ENCODE measurements around the gene DAPP1. TPM values are rescaled to one million over a fixed set of nuclear protein-coding genes. Genes with fewer than 3 reads are reported as not detected.
"Not testable (repeated sequence)": the region's sequence is repeated elsewhere in the genome, so short reads cannot be mapped to it uniquely, and the experiment has no call there.

Gene DAPP1
- total RNA-seq, 1 experiment from 2014 or later, result 102 TPM

GRCh38 chr4:99827454-99827853 is 10.8 kb downstream of the DAPP1 start:
- Histone ChIP-seq H3K79me2 (ENCODE audit: low read length) (peaks cover 98% of the 10 kb centered on the region), H3K9me2 (replicated peaks; ENCODE audit: insufficient read depth, low read length) (no peaks in the 10 kb centered on the region), H3K4me2 (ENCODE audit: low read depth, low read length, poor library complexity, severe bottlenecking) (no peak overlapping the region), H3K4me1 (ENCODE audit: low read length) (peaks cover 47% of the 10 kb centered on the region), H3K27me3 (ENCODE audit: low read length) (no peaks in the 10 kb centered on the region), H3K27ac (ENCODE audit: low read length) (no peak overlapping the region), H3K36me3 (ENCODE audit: insufficient read depth, low read length) (peaks cover 3% of the 10 kb centered on the region; the same call in 1 of the 2 replicates), H2AFZ (ENCODE audit: low read length) (no peak overlapping the region), H3K9me3 (ENCODE audit: low read length) (no peaks in the 10 kb centered on the region), H3K4me3 (ENCODE audit: low read length) (no peak overlapping the region), H4K20me1 (ENCODE audit: insufficient read depth, low read depth, low read length) (no peaks in the 10 kb centered on the region), H3K9ac (ENCODE audit: low read length) (no peak overlapping the region)
- DNase-seq, result no peak

GRCh38 chr4:99827857-99828256 is 11.2 kb downstream of the DAPP1 start:
- H3K27me3 ChIP-seq (ENCODE audit: low read length), result no peaks in the 10 kb centered on the region
- H3K36me3 ChIP-seq (ENCODE audit: insufficient read depth, low read length), result peaks cover 3% of the 10 kb centered on the region; the same call in 1 of the 2 replicates
- no peak overlapping the region for H3K9ac ChIP-seq (ENCODE audit: low read length)

GRCh38 chr4:99828477-99828876 is 11.8 kb downstream of the DAPP1 start:
- Histone ChIP-seq H3K79me2 (ENCODE audit: low read length) (peaks cover 98% of the 10 kb centered on the region), H3K4me2 (ENCODE audit: low read depth, low read length, poor library complexity, severe bottlenecking) (no peak overlapping the region), H3K4me1 (ENCODE audit: low read length) (peaks cover 39% of the 10 kb centered on the region), H3K9me2 (replicated peaks; ENCODE audit: insufficient read depth, low read length) (no peaks in the 10 kb centered on the region), H3K27me3 (ENCODE audit: low read length) (no peaks in the 10 kb centered on the region), H3K9me3 (ENCODE audit: low read length) (no peaks in the 10 kb centered on the region), H2AFZ (ENCODE audit: low read length) (no peak overlapping the region), H3K36me3 (ENCODE audit: insufficient read depth, low read length) (peaks cover 3% of the 10 kb centered on the region; the same call in 1 of the 2 replicates), H3K27ac (ENCODE audit: low read length) (no peak overlapping the region), H3K9ac (ENCODE audit: low read length) (no peak overlapping the region), H4K20me1 (ENCODE audit: insufficient read depth, low read depth, low read length) (no peaks in the 10 kb centered on the region), H3K4me3 (ENCODE audit: low read length) (no peak overlapping the region)
- no peak for DNase-seq

More at GRCh38 chr4:99827857-99828256, 11.2 kb downstream of the DAPP1 start:
- H3K27ac ChIP-seq (ENCODE audit: low read length), result no peak overlapping the region
- H3K4me2 ChIP-seq (ENCODE audit: low read depth, low read length, poor library complexity, severe bottlenecking), result no peak overlapping the region
- no peak for DNase-seq
- H2AFZ ChIP-seq (ENCODE audit: low read length), result no peak overlapping the region
- H4K20me1 ChIP-seq (ENCODE audit: insufficient read depth, low read depth, low read length), result no peaks in the 10 kb centered on the region
- no peaks in the 10 kb centered on the region for H3K9me3 ChIP-seq (ENCODE audit: low read length)
- H3K79me2 ChIP-seq (ENCODE audit: low read length), result peaks cover 98% of the 10 kb centered on the region
- H3K4me3 ChIP-seq (ENCODE audit: low read length), result no peak overlapping the region
- no peaks in the 10 kb centered on the region for H3K9me2 ChIP-seq (replicated peaks; ENCODE audit: insufficient read depth, low read length)
- H3K4me1 ChIP-seq (ENCODE audit: low read length), result peaks cover 43% of the 10 kb centered on the region

GRCh38 chr4:99830051-99830450 is 13.4 kb downstream of the DAPP1 start:
- not testable (repeated sequence) for H3K4me3 ChIP-seq (ENCODE audit: low read length); H3K4me2 ChIP-seq (ENCODE audit: low read depth, low read length, poor library complexity, severe bottlenecking); H3K36me3 ChIP-seq (ENCODE audit: insufficient read depth, low read length); DNase-seq; H3K9ac ChIP-seq (ENCODE audit: low read length); H3K27me3 ChIP-seq (ENCODE audit: low read length); H2AFZ ChIP-seq (ENCODE audit: low read length); H3K27ac ChIP-seq (ENCODE audit: low read length); H3K9me3 ChIP-seq (ENCODE audit: low read length); H4K20me1 ChIP-seq (ENCODE audit: insufficient read depth, low read depth, low read length); H3K9me2 ChIP-seq (replicated peaks; ENCODE audit: insufficient read depth, low read length)
- H3K79me2 ChIP-seq (ENCODE audit: low read length), result peaks cover 98% of the 10 kb centered on the region
- peaks cover 23% of the 10 kb centered on the region for H3K4me1 ChIP-seq (ENCODE audit: low read length)

- no peaks in the 10 kb centered on the region for H3K9me3 ChIP-seq (ENCODE audit: low read length)
- H4K20me1 ChIP-seq (ENCODE audit: insufficient read depth, low read depth, low read length), result no peaks in the 10 kb centered on the region
- H3K4me3 ChIP-seq (ENCODE audit: low read length), result no peak overlapping the region
- peaks cover 19% of the 10 kb centered on the region; the same call in 1 of the 2 replicates for H3K36me3 ChIP-seq (ENCODE audit: insufficient read depth, low read length)
- no peak overlapping the region for H3K4me2 ChIP-seq (ENCODE audit: low read depth, low read length, poor library complexity, severe bottlenecking)
- peaks cover 93% of the 10 kb centered on the region for H3K79me2 ChIP-seq (ENCODE audit: low read length)
- H3K27ac ChIP-seq (ENCODE audit: low read length), result no peak overlapping the region
- H3K27me3 ChIP-seq (ENCODE audit: low read length), result no peaks in the 10 kb centered on the region
- H2AFZ ChIP-seq (ENCODE audit: low read length), result no peak overlapping the region
- peaks cover 12% of the 10 kb centered on the region for H3K4me1 ChIP-seq (ENCODE audit: low read length)
- DNase-seq, result no peak
- H3K9me2 ChIP-seq (replicated peaks; ENCODE audit: insufficient read depth, low read length), result no peaks in the 10 kb centered on the region
- no peak overlapping the region for H3K9ac ChIP-seq (ENCODE audit: low read length)
Measured at GRCh38 chr4:99832321-99832720, 15.7 kb downstream of the DAPP1 start.

GRCh38 chr4:99832758-99833157 is 16.1 kb downstream of the DAPP1 start:
- no peak for DNase-seq
- Histone ChIP-seq H3K27ac (ENCODE audit: low read length) (no peak overlapping the region), H3K4me1 (ENCODE audit: low read length) (peaks cover 9% of the 10 kb centered on the region), H4K20me1 (ENCODE audit: insufficient read depth, low read depth, low read length) (no peaks in the 10 kb centered on the region), H3K36me3 (ENCODE audit: insufficient read depth, low read length) (peaks cover 19% of the 10 kb centered on the region; the same call in 1 of the 2 replicates), H3K9ac (ENCODE audit: low read length) (no peak overlapping the region), H3K9me3 (ENCODE audit: low read length) (no peaks in the 10 kb centered on the region), H2AFZ (ENCODE audit: low read length) (no peak overlapping the region), H3K27me3 (ENCODE audit: low read length) (no peaks in the 10 kb centered on the region), H3K4me2 (ENCODE audit: low read depth, low read length, poor library complexity, severe bottlenecking) (no peak overlapping the region), H3K9me2 (replicated peaks; ENCODE audit: insufficient read depth, low read length) (no peaks in the 10 kb centered on the region), H3K79me2 (ENCODE audit: low read length) (peaks cover 89% of the 10 kb centered on the region), H3K4me3 (ENCODE audit: low read length) (no peak overlapping the region)

- Histone ChIP-seq H4K20me1 (ENCODE audit: insufficient read depth, low read depth, low read length) (no peaks in the 10 kb centered on the region), H2AFZ (ENCODE audit: low read length) (no peak overlapping the region), H3K27ac (ENCODE audit: low read length) (no peak overlapping the region), H3K36me3 (ENCODE audit: insufficient read depth, low read length) (peaks cover 20% of the 10 kb centered on the region; the same call in 1 of the 2 replicates), H3K9me2 (replicated peaks; ENCODE audit: insufficient read depth, low read length) (no peaks in the 10 kb centered on the region), H3K4me2 (ENCODE audit: low read depth, low read length, poor library complexity, severe bottlenecking) (no peak overlapping the region), H3K79me2 (ENCODE audit: low read length) (peaks cover 87% of the 10 kb centered on the region), H3K9me3 (ENCODE audit: low read length) (no peaks in the 10 kb centered on the region), H3K4me3 (ENCODE audit: low read length) (no peak overlapping the region), H3K4me1 (ENCODE audit: low read length) (no peaks in the 10 kb centered on the region; the same call in 1 of the 2 replicates), H3K9ac (ENCODE audit: low read length) (no peak overlapping the region), H3K27me3 (ENCODE audit: low read length) (no peaks in the 10 kb centered on the region)
- DNase-seq, result no peak
Measured at GRCh38 chr4:99833756-99834155, 17.1 kb downstream of the DAPP1 start.

GRCh38 chr4:99834569-99834968 is 17.9 kb downstream of the DAPP1 start:
- DNase-seq, result no peak
- Histone ChIP-seq H3K36me3 (ENCODE audit: insufficient read depth, low read length) (peaks cover 26% of the 10 kb centered on the region; the same call in 1 of the 2 replicates), H3K4me3 (ENCODE audit: low read length) (no peak overlapping the region), H3K9me3 (ENCODE audit: low read length) (no peaks in the 10 kb centered on the region), H3K9me2 (replicated peaks; ENCODE audit: insufficient read depth, low read length) (no peaks in the 10 kb centered on the region), H3K9ac (ENCODE audit: low read length) (no peak overlapping the region), H3K27me3 (ENCODE audit: low read length) (no peaks in the 10 kb centered on the region), H3K4me1 (ENCODE audit: low read length) (no peaks in the 10 kb centered on the region; the same call in 1 of the 2 replicates), H2AFZ (ENCODE audit: low read length) (no peak overlapping the region), H3K27ac (ENCODE audit: low read length) (no peak overlapping the region), H3K79me2 (ENCODE audit: low read length) (peaks cover 85% of the 10 kb centered on the region), H3K4me2 (ENCODE audit: low read depth, low read length, poor library complexity, severe bottlenecking) (no peak overlapping the region), H4K20me1 (ENCODE audit: insufficient read depth, low read depth, low read length) (no peaks in the 10 kb centered on the region)

Measured in Karpas-422 (cell line).